GM21526 (cell line): ENCODE measurements around the gene PRELID2.
"Not testable (repeated sequence)": the region's sequence is repeated elsewhere in the genome, so short reads cannot be mapped to it uniquely, and the experiment has no call there.

ENCODE experiments used
- ATAC-seq: cut with Tn5 transposase; IDR thresholded peaks from one replicate; pipeline ENCODE4 v1.9.1; 2021; ENCODE audit warnings: moderate library complexity; ENCODE audit not compliant: unreplicated experiment, low FRiP score

PRELID2 gene

DNA sequence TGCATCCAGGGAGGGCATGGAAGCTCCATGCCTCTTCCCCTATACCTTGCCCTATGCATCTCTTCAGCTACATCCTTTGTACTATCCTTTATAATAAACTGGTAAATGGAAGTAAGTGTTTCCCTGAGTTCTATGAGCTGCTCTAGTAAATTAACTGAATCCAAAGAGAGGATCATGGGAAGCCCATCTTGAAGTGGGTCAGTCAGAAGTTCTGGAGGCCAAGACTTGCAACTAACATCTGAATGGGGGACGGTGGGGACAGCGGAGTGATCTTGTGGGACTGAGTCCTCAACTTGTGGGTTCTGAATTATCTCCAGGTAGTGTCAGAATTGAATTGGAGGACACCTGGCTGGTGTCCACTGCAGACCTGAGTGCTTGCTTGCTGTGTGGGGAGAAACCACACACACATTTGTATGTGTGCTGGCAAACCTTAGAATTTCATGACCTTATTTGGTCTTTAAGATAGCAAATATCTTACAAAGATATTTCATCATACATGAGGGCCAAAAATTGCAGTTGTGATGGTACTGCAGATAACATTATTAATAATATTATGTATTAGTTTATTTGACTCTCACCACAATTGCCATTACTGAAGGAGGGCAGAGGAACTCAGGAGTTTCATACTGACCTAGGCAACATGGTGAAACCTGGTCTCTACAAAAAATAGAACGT, 5.5 kb upstream of the PRELID2 start:
- no peak for ATAC-seq

DNA sequence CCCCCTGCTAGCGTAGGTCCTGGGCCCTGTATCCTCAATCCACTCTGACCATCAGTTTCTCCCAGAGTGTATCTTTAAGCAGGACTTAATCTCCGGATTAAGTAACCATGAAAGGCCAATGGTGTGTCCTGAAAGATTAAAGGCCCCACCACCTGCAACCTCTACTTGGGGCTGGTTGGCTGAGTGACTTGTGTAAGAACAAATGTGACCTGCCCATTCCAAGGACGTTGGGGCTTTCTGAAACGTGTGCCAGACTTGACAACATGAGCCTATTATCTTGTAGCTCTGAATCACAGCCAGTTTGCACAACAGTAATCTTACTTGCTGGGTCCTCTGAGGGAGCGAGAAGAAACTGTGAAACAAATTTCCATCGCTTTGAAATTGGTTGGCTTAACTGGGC, 3.1 kb upstream of the PRELID2 start:
- ATAC-seq: no peak

DNA sequence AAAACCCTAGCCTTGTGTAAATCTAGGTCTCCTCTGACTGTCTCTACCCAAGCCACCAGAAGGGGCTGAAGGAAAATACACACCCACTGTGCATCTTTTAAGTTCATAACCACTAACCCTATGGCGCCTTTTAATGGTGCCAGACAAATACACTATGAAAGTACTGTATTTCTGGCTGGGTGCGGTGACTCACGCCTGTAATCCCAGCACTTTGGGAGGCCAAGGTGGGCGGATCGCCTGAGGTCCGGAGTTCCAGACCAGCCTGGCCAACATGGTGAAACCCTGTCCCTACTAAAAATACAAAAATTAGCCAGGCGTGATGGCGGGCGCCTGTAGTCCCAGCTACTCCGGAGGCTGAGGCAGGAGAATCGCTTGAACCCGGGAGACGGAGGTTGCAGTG, 1.1 kb upstream of the PRELID2 start:
- ATAC-seq: not testable (repeated sequence)

DNA sequence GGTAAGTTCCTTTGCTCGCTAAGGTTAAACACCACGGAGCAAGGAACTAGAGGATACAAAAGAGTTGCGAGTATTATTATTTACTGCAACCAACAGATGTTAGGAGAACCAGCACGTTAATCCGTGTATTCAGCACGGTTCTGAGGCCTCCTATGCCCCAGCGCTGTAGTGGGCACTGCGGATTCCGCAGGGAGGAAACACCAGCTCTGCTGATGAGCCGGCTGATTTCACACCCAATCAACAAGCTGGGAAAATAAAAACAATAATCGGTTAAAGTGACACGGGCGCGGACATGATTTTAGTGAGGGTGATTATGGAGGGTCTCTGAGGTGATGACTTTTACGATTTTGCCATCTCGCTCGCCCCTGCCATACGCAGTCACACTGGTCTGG, 702 bp upstream of the PRELID2 start:
- ATAC-seq: no peak

DNA sequence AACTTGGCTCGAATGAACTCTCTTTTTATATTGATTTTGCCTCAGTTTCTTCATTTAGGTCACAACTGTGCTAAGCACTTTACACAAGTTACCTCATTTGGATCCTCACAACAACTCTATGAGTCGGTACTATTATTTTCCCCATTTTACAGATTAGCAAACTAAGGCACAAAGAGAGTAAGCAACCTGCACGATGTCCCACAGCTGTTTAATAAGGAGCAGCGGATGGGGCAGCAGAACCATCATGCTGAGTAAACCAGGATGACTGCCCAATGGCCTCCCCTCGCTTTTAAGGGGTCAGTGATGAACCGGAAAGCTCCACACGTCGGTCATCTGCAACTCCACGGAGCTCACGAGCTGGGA, 607 bp downstream of the PRELID2 start:
- ATAC-seq: peak; percentile 3

DNA sequence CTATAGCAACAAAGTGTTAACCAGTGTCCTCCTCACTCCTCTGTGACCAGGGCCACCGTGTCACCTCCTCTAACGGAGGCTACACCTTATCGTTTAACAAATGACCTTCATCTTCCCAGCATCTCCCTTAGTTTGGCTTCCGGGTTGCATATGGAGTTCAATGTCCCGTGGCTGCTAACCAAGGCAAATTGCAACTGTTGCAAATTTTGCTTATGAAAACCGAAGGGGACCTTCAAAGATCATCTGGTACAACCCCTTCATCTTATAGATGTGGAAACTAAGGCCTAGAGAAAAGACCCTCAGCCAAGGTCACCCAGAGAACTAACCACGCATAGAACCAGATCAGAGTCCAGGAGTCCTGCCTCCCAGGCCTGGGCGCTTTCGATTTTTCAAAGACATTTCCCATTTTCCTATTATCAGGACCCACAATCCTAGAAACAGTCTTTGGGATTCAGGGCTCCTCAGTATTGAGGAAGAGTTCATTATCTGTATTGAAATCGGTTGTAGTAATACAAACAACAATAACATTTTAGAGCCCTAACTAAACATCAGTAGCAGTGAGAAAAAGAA, 1.4 kb downstream of the PRELID2 start:
- ATAC-seq: no peak

DNA sequence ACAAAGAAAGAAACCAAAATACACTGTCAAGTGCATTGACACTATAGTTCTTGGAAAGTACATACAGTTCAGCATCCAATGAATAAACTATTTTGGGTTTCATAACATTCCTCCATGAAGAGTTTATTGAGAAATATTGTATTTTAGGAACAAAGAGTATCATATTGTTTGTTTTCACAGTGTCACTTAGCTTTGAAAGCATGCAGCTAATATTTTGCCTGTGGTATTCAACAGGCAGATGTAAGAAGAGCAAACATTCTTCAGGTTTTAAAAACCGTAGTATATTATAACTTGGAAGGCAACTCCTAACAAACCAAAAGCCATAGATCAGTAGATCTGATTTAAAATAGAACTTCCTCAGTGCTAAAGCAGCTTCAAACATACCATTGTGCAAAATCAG, 4.5 kb downstream of the PRELID2 start:
- no peak for ATAC-seq

DNA sequence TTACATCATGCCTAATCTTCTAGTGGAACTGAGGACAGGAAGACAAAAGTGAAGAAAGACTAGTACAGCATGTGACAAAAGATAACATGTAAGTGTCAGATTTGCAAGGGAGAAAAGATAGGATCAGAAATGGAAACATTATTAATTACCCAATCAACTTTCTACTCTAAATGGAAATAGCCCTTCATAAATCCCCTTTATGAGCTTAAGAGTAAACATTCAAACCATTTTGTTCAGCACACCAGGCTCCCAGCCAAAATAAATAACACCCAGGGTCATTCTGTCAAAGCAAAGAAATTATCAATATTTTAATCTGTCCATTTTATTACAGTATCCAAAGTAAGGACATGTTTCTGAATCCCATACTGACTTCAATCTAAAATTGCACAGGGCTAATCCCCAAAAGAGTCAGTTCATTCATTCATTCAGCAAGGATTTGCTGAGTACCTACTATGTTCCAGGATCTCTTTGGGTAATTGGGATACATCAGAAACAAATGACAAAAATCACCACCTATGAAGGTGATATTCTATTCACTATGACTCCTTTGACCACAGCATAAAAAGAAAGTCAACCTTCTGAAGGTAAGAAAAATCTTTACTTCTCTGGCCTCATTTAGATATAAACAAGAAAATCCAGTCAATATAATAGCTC, 5.3 kb downstream of the PRELID2 start:
- no peak for ATAC-seq

DNA sequence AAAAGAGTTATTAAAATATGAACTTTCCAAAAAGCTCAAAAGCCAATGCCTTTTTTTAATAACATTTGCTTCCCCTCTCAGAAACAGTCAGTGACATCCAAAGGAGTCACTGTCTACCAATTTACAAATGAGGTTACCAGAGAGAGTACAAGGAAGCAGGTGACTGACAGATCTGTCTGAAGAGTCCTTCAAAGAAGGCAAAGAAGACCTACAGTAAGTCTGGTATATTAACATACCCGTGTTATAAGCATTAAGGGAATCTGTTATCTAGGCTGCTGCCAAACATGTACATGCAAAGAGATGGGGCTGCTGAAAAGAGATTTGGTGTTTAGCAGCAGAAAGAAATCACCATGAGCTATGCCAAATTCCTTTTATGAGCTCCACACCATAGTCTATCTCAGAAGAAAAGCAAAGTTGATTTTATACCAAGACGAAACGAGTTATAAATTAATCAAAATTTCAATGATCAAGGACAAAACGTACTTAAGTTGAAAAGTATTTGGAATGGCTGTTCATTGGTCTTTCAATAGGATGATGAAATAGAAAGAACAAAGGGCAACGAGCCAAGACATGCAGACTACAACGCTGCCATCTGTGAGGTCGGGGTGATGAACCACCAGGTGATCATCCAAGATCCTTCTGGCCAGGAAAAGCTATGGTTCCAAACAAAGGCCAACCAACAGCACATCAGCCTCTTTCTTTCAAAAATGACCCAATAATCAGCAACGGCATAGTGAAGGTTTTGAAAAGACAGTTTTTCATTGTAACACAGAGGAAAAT, 8.1 kb downstream of the PRELID2 start:
- no peak for ATAC-seq

DNA sequence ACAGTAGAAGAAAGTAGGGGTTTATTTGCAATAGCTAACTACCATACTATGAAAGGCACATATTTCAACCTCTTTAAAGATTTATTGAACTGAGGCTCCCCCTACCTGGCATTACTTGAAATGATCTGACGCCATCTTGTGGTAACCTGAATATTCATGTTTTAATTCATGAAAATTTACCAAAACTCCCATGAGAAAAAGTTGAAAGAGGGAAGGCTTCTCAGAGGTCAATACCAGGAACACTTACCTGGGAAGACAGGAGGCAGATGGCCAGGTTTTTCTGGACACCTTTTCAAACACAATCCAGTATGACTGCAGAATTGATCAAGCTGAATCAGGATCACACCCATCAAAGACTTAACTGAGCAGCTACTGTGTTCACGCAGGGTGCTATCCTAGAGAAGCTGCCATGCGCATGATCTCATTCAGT, 9.4 kb downstream of the PRELID2 start:
- ATAC-seq: peak; percentile 81

DNA sequence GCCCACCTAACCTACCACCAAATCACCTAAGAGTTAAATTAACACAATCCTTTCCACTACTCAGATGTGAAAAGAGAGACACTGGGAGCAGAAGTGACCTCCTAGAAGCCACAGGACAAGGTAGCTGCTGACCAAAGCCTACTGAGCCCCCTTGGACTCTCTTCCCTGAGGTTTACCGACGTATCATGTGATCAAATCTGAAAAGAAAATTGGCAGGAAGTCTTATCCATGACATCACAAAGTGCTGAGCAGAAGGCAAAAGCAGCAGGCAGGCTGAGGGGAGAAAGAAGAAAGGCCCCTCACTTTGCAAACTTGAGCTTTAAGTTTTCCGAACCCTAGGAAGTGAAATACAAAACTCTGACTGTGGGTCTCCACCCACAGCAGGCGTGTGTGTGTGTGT, 11.1 kb downstream of the PRELID2 start:
- no peak for ATAC-seq

DNA sequence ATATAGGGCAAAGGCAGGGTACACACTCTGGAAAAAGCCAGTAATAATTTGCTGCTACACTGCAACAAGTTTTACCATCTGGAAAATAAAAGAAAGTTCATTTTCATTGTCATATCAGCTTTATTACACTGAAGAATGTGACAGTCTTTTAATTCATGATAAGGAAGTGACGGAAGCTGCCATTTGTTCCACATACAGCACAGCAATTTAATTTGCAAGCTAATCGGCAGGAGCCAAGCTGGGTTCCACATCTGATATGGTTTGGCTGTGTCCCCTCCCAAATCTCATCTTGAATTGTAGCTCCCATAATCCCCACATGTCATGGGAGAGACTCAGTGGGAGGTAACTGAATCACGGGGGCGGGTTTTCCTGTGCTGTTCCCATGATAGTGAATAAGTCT, 16.5 kb downstream of the PRELID2 start:
- no peak for ATAC-seq

DNA sequence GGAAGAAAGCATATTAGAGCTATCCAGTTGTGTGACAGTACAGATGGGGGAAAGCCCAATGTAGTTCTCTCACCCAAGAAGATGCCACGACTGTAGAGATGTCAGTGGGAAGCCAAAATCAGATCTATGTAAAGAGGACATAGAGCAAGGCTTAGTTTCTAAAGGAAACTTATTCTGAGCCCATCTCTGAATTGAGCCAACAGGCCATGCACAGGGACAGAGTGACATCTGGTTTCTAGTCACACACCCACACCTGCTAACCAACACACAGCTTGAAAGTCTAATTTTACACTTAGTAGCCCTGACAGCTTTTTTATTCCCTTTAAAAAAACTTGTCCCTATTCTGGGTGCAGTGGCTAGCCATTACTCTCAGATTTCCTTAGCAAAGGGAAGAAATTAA, 22.3 kb downstream of the PRELID2 start:
- ATAC-seq: no peak

DNA sequence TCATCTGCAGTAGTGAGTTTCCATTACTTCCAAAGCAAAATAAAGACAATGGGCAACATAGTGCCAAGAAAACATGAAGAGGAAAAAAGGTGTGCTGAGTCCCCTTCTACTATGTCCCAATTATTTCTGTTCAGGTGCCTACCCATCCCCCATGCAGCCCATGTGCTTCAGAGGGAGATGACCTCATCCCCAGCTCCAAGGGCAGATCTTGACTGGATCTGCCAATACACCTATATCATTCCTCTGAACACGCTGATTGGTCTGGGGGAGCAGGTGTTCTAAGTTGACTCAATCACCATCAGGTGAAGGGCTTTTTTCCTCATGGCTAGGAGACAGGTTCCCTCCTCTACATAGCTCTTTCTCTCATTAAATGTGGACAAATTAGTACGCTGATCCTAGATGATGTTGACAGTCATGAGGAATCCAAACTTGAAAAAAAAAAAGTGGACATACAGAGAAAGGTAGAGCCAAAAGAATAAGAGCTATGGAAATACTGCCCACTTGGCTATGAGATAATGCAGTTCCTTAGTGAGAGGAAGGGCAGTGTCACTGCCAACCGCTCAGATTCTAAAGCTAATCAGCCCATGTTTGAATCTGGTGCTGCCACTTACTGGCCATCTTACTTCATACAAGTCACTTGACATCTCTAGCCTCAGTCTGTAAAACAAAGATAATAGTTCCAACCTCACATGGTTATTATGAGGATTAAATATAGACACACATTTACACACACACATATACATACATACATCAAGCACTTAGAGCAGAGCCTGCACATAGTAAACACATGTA, 23.1 kb downstream of the PRELID2 start:
- ATAC-seq: no peak

DNA sequence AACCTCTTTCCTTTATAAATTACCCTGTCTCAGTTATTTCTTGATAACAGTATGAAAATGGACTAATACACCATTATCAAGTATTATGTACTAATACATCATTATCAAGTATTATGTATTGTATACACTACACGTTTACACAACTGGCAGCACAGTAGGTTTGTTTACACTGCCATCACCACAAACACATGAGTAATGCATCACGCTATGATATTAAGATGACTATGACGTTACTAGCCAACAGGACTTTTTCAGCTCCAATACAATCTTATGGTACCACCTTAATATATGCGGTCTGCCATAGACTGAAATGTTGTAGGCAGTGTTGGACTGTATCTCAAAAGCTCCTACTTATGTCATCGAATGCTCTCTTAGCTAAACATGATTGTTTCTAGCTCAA, 28.2 kb downstream of the PRELID2 start:
- no peak for ATAC-seq

DNA sequence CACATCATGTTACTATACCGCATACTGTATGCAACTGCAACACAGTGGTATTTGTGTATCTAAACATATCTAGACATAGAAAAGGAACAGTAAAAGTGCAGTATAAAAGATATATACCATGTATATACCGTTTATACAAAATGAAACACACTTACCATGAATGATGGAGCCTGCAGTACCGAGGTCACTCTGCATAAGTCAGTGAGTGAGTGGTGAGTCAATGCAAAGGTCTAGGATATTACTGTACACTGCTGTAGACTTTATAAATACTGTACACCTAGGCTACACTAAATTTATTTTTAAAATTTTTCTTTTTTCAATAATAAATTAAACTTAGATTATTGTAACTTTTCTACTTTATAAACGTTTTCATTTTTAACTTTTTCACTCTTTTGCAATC, 29.3 kb downstream of the PRELID2 start:
- no peak for ATAC-seq

DNA sequence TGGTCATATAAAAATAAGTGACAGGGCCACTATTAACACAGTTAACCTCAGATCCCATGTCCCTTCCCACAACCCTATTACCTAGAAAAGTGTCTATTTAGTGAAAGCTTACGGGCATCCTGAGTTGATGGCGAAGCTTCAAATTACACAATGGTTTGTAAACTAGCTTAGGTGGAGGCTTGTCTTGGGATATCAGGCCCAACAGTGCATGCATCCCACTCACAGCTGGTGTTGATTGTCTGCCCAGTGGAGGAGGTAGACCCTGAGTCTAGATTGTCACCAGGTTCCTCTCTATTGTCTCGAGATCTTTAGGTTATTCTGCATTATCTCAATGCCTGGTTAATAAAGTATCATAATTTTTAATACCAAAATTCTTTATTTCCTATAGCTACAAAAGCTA, 30.4 kb downstream of the PRELID2 start:
- no peak for ATAC-seq

DNA sequence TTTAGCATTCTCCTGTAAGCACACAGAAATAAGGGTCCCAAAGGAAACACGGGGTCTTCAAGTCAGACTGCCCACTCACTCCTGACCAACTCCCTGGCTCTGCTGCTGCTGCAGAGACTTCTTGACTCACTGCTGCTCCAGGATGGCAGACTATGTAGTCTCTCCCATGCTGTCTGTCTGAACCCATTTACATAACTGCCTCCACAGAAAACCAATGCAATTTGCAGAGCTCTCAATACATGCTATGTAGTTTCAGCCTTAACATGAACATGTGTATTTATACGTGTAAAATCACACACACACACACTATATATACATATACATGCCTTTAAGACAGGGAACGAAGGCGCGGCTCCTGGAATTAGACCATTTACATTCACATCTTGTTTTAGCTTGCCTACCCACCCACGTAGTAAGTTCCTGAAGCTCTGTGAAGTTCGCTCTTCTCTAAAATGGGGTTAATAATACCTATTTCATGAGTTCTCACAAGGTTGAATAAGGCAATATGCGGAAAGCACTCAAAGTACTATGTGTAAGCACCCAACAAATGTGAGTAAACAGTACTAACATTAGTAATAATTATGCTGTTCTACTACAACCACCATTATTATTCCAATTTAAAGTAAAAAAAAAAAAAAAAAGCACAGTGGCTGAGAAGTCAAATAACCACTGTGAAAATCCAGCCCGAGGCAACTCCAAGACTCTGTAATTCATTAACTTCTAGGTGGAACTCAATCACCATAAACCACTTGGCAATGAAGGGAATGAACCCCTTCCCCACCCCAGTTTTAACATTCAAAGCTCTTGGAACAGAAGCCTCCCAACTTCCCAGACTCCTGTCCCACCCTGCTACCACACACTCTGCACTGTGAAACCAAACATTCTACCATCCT, 31.8 kb downstream of the PRELID2 start:
- ATAC-seq: no peak

DNA sequence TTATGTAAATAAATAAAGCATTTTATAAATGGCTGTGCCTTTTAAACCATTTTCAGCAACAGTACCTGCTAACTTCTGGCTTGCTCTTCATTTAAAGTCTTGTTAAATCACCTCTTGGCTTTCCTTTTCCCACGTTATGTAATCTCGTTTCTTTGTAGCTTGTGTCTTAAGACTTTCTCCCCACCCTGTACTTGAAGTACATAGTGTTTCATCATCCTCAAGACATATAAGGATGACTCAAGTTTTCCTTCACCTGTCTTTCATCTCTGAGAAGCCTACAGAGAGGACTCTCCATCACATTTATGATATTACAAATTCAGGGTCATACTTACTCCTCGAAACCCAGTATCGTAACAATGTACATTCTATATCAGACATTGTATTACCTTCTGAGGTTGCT, 33.9 kb downstream of the PRELID2 start:
- no peak for ATAC-seq

DNA sequence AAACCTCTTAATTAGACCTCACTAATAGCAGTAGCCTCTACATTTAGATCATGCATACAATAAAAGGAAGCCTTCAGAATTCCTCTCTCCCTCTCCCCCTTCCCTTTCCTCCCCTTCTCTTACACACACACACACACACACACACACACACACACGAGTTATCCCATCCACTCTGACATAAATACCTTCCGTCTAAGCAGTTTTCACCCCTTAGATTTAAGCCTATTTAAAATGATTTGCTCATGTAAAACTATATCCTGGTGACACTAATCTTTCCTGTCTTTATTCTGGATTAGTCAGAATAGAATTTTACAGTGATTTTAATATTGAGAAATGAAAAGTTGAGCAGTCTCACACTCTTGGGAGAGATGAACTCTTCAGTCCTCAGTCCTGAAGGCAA, 35.0 kb downstream of the PRELID2 start:
- no peak for ATAC-seq
